ENCODE data around the gene OPN1MW.

DNA sequence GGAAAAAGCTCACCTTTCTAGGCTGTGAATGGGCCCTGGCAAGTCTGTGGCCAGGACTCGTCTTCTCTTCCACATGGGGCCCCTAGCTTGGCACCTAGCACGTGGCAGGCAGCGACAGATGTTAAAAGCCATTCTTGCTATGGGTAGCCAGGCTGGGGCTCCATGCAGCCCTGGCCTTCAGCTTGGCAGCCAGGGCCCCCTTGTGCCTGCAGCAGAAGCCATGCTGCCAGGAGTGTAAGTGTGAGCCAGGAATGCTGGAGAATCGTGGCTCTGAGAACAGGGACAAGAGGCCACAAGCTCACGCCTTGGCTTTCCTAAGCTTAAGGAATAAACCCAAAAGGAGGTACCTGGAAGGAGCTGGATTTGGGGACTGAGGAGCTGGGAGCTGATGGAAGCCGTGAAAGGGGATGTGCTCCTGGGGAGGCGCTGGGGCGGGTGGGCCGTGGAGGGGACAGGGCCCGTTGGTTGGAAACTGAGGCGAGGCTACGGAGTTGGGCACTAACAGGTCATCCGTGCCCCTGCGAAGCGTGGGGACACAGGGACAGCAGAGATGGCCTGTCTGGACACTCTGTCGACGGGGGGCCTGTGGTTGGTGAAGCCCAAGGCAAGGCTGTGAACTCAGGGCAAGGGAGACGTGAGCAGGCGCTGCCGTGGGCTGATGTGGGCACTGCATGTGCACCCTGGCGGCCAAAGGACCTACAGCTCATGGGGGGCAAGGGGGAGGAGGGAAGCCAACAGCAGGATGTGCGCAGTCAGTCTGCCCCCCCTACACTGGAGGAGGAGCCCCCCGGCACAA lies 39.2 kb upstream of the OPN1MW start:
- no peak for TF ChIP-seq POLR2A (IDR thresholded peaks at IDR 0.05)
- TF ChIP-seq, protein P1, sequence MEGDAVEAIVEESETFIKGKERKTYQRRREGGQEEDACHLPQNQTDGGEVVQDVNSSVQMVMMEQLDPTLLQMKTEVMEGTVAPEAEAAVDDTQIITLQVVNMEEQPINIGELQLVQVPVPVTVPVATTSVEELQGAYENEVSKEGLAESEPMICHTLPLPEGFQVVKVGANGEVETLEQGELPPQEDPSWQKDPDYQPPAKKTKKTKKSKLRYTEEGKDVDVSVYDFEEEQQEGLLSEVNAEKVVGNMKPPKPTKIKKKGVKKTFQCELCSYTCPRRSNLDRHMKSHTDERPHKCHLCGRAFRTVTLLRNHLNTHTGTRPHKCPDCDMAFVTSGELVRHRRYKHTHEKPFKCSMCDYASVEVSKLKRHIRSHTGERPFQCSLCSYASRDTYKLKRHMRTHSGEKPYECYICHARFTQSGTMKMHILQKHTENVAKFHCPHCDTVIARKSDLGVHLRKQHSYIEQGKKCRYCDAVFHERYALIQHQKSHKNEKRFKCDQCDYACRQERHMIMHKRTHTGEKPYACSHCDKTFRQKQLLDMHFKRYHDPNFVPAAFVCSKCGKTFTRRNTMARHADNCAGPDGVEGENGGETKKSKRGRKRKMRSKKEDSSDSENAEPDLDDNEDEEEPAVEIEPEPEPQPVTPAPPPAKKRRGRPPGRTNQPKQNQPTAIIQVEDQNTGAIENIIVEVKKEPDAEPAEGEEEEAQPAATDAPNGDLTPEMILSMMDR (IDR thresholded peaks at IDR 0.05): no peak

Data from thyroid gland (tissue), 4 donors.